PC-3 (cell line): ENCODE measurements around the gene RAB4B. TPM values are rescaled to one million over a fixed set of nuclear protein-coding genes. Genes with fewer than 3 reads are reported as not detected.

Source experiments
- ATAC-seq: fragments of 200-7000 bp; cut with Tn5 transposase; 2 replicates; pipeline ENCODE4 v1.9.1; 2020; ENCODE audit warnings: mild to moderate bottlenecking, moderate library complexity
- BruUV-seq: library from RNA; stranded (reverse); fragments of 400-500 nt; replicated peaks from 2 replicates; lab custom pipeline; 2021; lab: Mats Ljungman, UMichigan
- CTCF ChIA-PET: fragments of 300-600 bp; sonication (Branson Sonifier 250); formaldehyde crosslinking; loops from one replicate; lab custom pipeline; 2022; ENCODE audit warnings: antibody characterized with exemption; lab: Charles Lee
- POLR2A ChIA-PET: fragments of 300-600 bp; sonication (Branson Sonifier 250); formaldehyde crosslinking; loops from one replicate; lab custom pipeline; 2022; ENCODE audit warnings: antibody characterized with exemption; ENCODE audit not compliant: unreplicated experiment; lab: Charles Lee
- DNase-seq: peaks from one replicate; pipeline ENCODE4 v3.0.0-alpha.2; 2015
- H2AFZ ChIP-seq: fragments of 300-600 bp; sonication (generic); 2 replicates; pipeline ENCODE4 v1.6.0; 2016; ENCODE audit warnings: antibody characterized with exemption, low read length
- H3F3A ChIP-seq: fragments of 300-600 bp; sonication (generic); one replicate; pipeline ENCODE4 v1.6.0; 2017; ENCODE audit warnings: antibody characterized with exemption, low read length, control low read depth, mild to moderate bottlenecking; ENCODE audit not compliant: unreplicated experiment
- H3K27ac ChIP-seq: fragments of 300-600 bp; sonication (generic); 2 replicates; pipeline ENCODE4 v1.5.1; 2016; ENCODE audit warnings: mild to moderate bottlenecking, low read length
- H3K27me3 ChIP-seq: fragments of 300-600 bp; sonication (generic); 2 replicates; pipeline ENCODE4 v1.6.1; 2016; ENCODE audit warnings: low read length, mixed read lengths
- H3K36me3 ChIP-seq: fragments of 300-600 bp; sonication (generic); 2 replicates; pipeline ENCODE4 v1.6.1; 2016; ENCODE audit warnings: low read depth, mixed run types, low read length, mixed read lengths
- H3K4me1 ChIP-seq: fragments of 300-600 bp; sonication (generic); 2 replicates; pipeline ENCODE4 v1.5.1; 2016; ENCODE audit warnings: low read length; ENCODE audit not compliant: insufficient read depth
- H3K4me2 ChIP-seq: fragments of 300-600 bp; sonication (generic); 2 replicates; pipeline ENCODE4 v1.6.0; 2016; ENCODE audit warnings: low read length
- H3K4me3 ChIP-seq: fragments of 300-600 bp; sonication (generic); 2 replicates; pipeline ENCODE4 v1.5.1; 2016; ENCODE audit warnings: mild to moderate bottlenecking, low read length, mixed read lengths
- H3K79me2 ChIP-seq: fragments of 300-600 bp; sonication (generic); 2 replicates; pipeline ENCODE4 v1.6.1; 2017; ENCODE audit warnings: low read length, mixed read lengths
- H3K9ac ChIP-seq: fragments of 300-600 bp; sonication (generic); 2 replicates; pipeline ENCODE4 v1.6.0; 2016; ENCODE audit warnings: mild to moderate bottlenecking, low read length
- H3K9me2 ChIP-seq: fragments of 300-600 bp; sonication (generic); replicated peaks from 2 replicates; pipeline ENCODE4 v1.6.1; 2016; ENCODE audit warnings: mixed run types, low read length, mixed read lengths
- H3K9me3 ChIP-seq: fragments of 300-600 bp; sonication (generic); 2 replicates; pipeline ENCODE4 v1.6.1; 2016; ENCODE audit warnings: low read length, mixed read lengths
- H4K20me1 ChIP-seq: fragments of 300-600 bp; sonication (generic); 2 replicates; pipeline ENCODE4 v1.6.1; 2016; ENCODE audit warnings: low read length, mixed read lengths
- CTCF ChIP-seq: fragments of 300-600 bp; sonication (generic); conservative IDR thresholded peaks from 2 replicates; pipeline ENCODE4 v1.5.1; 2017; ENCODE audit warnings: antibody characterized with exemption, low read depth, mild to moderate bottlenecking, low read length
- EZH2 ChIP-seq: fragments of 300-600 bp; sonication (generic); IDR thresholded peaks from one replicate; pipeline ENCODE4 v1.6.1; 2017; ENCODE audit warnings: antibody characterized with exemption, mild to moderate bottlenecking, low read length; ENCODE audit not compliant: unreplicated experiment
- EZH2phosphoT487 ChIP-seq: fragments of 300-600 bp; sonication (generic); IDR thresholded peaks from 2 replicates; pipeline ENCODE4 v1.6.1; 2018; ENCODE audit warnings: mild to moderate bottlenecking, antibody characterized with exemption, low read length, borderline replicate concordance
- intact Hi-C: fragments of 100-400 bp; cut with micrococcal nuclease; formaldehyde crosslinking; loops from 2 replicates; pipeline ENCODE4 v1.9.0; 2023
- total RNA-seq: library from RNA; depleted of rRNA; stranded (reverse); fragments of >200 nt; gene quantifications from 2 replicates; pipeline ENCODE4 v1.2.3, GENCODE V29; 2014

RAB4B gene
- total RNA-seq, 1 experiment from 2014 or later = 7.4 TPM

- Histone ChIP-seq H3K9ac (no peak overlapping the region), H3K27me3 (no peaks in the 10 kb centered on the region), H3K27ac (no peak overlapping the region), H3K9me3 (no peaks in the 10 kb centered on the region), H3K79me2 (no peaks in the 10 kb centered on the region), H3K36me3 (peaks cover 22% of the 10 kb centered on the region), H3F3A (no peaks in the 10 kb centered on the region), H3K9me2 (no peaks in the 10 kb centered on the region), H3K4me2 (no peak overlapping the region), H3K4me3 (no peak overlapping the region), H3K4me1 (no peaks in the 10 kb centered on the region), H2AFZ (no peak overlapping the region), H4K20me1 (no peaks in the 10 kb centered on the region)
- no peak for TF ChIP-seq EZH2phosphoT487
- TF ChIP-seq CTCF = no peak
- TF ChIP-seq EZH2 = no peak
- CTCF ChIA-PET = no interaction called here
- ATAC-seq (no peak), DNase-seq (no peak)
- POLR2A ChIA-PET = no interaction called here
- intact Hi-C loops = no loop called here
- no TSS peak for BruUV-seq
Measured at GRCh38 chr19:40733149-40733548, 44.9 kb upstream of the RAB4B start.

GRCh38 chr19:40735013-40735771 lies 42.9 kb upstream of the RAB4B start:
- Histone ChIP-seq H3K79me2 (no peaks in the 10 kb centered on the region), H4K20me1 (no peaks in the 10 kb centered on the region), H3K36me3 (peaks cover 19% of the 10 kb centered on the region), H3K4me1 (no peaks in the 10 kb centered on the region), H2AFZ (no peak overlapping the region), H3K4me3 (no peak overlapping the region), H3K9me3 (no peaks in the 10 kb centered on the region), H3K9me2 (no peaks in the 10 kb centered on the region), H3K27me3 (no peaks in the 10 kb centered on the region), H3F3A (no peaks in the 10 kb centered on the region), H3K4me2 (no peak overlapping the region), H3K9ac (no peak overlapping the region), H3K27ac (no peak overlapping the region)
- ChIA-PET POLR2A (no interaction called here), CTCF (no interaction called here)
- TF ChIP-seq CTCF = no peak
- TF ChIP-seq EZH2phosphoT487 = no peak
- TF ChIP-seq EZH2 = no peak
- intact Hi-C loops = no loop called here
- DNase-seq (no peak), ATAC-seq (no peak)
- no TSS peak for BruUV-seq

- POLR2A ChIA-PET = no interaction called here
- Histone ChIP-seq H3K4me2 (no peak overlapping the region), H3F3A (no peaks in the 10 kb centered on the region), H3K9me3 (no peaks in the 10 kb centered on the region), H3K4me3 (no peak overlapping the region), H3K27ac (no peak overlapping the region), H3K27me3 (no peaks in the 10 kb centered on the region), H3K79me2 (no peaks in the 10 kb centered on the region), H2AFZ (no peak overlapping the region), H3K9ac (no peak overlapping the region), H3K9me2 (no peaks in the 10 kb centered on the region), H4K20me1 (no peaks in the 10 kb centered on the region), H3K4me1 (no peaks in the 10 kb centered on the region), H3K36me3 (peaks cover 14% of the 10 kb centered on the region)
- DNase-seq (no peak), ATAC-seq (no peak)
- BruUV-seq = no TSS peak
- intact Hi-C loops = no loop called here
- CTCF ChIA-PET = no interaction called here
- TF ChIP-seq EZH2 = no peak
- no peak for TF ChIP-seq CTCF
- no peak for TF ChIP-seq EZH2phosphoT487
Measured at GRCh38 chr19:40736661-40737060, 41.4 kb upstream of the RAB4B start.
